ENCODE measurements around the gene MEGF8. TPM values are rescaled to one million over a fixed set of nuclear protein-coding genes. Genes with fewer than 3 reads are reported as not detected.

MEGF8 gene
- total and polyA plus RNA-seq, 2 of the 13 experiments (the other 11 are each of a cell fraction or from before 2014, with no cell fraction given), result 4.0 to 8.8 TPM

- H3K4me2 ChIP-seq (ENCODE audit: low read depth, low read length), result no peak overlapping the region
- H3K9me3 ChIP-seq (ENCODE audit: low read length), result no peaks in the 10 kb centered on the region
- H3K36me3 ChIP-seq (replicated peaks in 1 of 2; ENCODE audit: control insufficient read depth in 1 of 2, insufficient read depth in 2 of 2, low read length in 2 of 2), result peaks cover 32 to 75% of the 10 kb centered on the region in 2 experiments; a peak in 4 of 5 replicates
- 78% methylated on average over 3 of the region's 8 CpGs for WGBS (ENCODE audit: low lambda C conversion rate)
- no TSS peak for BruUV-seq (replicated peaks)
- FAIRE-seq (no peak), ATAC-seq (no peak), DNase-seq (ENCODE audit: low spot score) (no peak)
- CTCF ChIA-PET (ENCODE audit: low intra/inter-chr PET ratio, low total read pairs), result interaction anchor here (2.1 to 3.1 kb wide), 3 partner anchors 10 to 156 kb away, joined by 7 to 34 read pairs (median 9); no protein-coding TSS in a partner anchor
- H3K27me3 ChIP-seq (ENCODE audit: control insufficient read depth in 1 of 2, insufficient read depth in 2 of 2, low read length in 2 of 2), result no peaks in the 10 kb centered on the region; a peak in 1 of 5 replicates
- no peak overlapping the region for H3K27ac ChIP-seq (ENCODE audit: extremely low read length, insufficient read depth, low read length)
- intact Hi-C loops (cut with micrococcal nuclease; ENCODE audit: unreplicated experiment), result loop anchor here (2.0 kb wide), 1 partner anchor 155 kb away; no protein-coding TSS in a partner anchor
- TF ChIP-seq FOXO1 (CRISPR knock-in tag; IDR thresholded peaks at IDR 0.05), result no peak
- TF ChIP-seq TGIF2 (CRISPR knock-in tag; IDR thresholded peaks at IDR 0.05), result no peak
- no peak for TF ChIP-seq SRSF9 (IDR thresholded peaks at IDR 0.05; ENCODE audit: borderline replicate concordance, insufficient read depth, low read depth, low read length, poor library complexity, severe bottlenecking)
- TF ChIP-seq ZNF362 (CRISPR knock-in tag; IDR thresholded peaks at IDR 0.05; ENCODE audit: borderline replicate concordance), result no peak
- no peak for TF ChIP-seq PPARG (CRISPR knock-in tag; conservative IDR thresholded peaks at IDR 0.05)
- TF ChIP-seq NR2C2 (CRISPR knock-in tag; IDR thresholded peaks at IDR 0.05; ENCODE audit: borderline replicate concordance), result no peak
- TF ChIP-seq, protein P1, sequence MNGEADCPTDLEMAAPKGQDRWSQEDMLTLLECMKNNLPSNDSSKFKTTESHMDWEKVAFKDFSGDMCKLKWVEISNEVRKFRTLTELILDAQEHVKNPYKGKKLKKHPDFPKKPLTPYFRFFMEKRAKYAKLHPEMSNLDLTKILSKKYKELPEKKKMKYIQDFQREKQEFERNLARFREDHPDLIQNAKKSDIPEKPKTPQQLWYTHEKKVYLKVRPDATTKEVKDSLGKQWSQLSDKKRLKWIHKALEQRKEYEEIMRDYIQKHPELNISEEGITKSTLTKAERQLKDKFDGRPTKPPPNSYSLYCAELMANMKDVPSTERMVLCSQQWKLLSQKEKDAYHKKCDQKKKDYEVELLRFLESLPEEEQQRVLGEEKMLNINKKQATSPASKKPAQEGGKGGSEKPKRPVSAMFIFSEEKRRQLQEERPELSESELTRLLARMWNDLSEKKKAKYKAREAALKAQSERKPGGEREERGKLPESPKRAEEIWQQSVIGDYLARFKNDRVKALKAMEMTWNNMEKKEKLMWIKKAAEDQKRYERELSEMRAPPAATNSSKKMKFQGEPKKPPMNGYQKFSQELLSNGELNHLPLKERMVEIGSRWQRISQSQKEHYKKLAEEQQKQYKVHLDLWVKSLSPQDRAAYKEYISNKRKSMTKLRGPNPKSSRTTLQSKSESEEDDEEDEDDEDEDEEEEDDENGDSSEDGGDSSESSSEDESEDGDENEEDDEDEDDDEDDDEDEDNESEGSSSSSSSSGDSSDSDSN (CRISPR knock-in tag; IDR thresholded peaks at IDR 0.05), result no peak
- TF ChIP-seq THRA (CRISPR knock-in tag; IDR thresholded peaks at IDR 0.05; ENCODE audit: borderline replicate concordance), result no peak
- H3K4me3 ChIP-seq (replicated peaks in 1 of 3; ENCODE audit: insufficient read depth in 1 of 3, low read depth in 2 of 3, low read length in 3 of 3), result no peak overlapping the region
- H3K79me2 ChIP-seq (ENCODE audit: insufficient read depth, low read length), result peaks cover 17% of the 10 kb centered on the region
- H4K20me1 ChIP-seq (ENCODE audit: insufficient read depth, low read length), result peaks cover 10% of the 10 kb centered on the region; the same call in 1 of the 2 replicates
- in situ Hi-C loops (cut with HindIII; ENCODE audit: extremely low pct_ligation_motif_present, low pct_unique_long_range_greater_than_20kb), result loop anchor here (5.0 kb wide), 2 partner anchors 37 to 157 kb away; partner anchors contain the start of gene POU2F2
- POLR2A ChIA-PET, result interaction anchor here (1.4 kb wide), 1 partner anchor 47 kb away, joined by 7 read pairs; no protein-coding TSS in a partner anchor
- H3K9ac ChIP-seq (ENCODE audit: insufficient read depth, low read depth, low read length), result no peak overlapping the region
- H3K4me1 ChIP-seq (ENCODE audit: insufficient read depth, low read length), result peaks cover 17% of the 10 kb centered on the region
- no peak overlapping the region for H2AFZ ChIP-seq (ENCODE audit: low read length)
Measured at GRCh38 chr19:42289556-42290041, 35.8 kb upstream of the MEGF8 start.
